ENCODE data around the gene MEMO1.

- TF ChIP-seq, protein P1, sequence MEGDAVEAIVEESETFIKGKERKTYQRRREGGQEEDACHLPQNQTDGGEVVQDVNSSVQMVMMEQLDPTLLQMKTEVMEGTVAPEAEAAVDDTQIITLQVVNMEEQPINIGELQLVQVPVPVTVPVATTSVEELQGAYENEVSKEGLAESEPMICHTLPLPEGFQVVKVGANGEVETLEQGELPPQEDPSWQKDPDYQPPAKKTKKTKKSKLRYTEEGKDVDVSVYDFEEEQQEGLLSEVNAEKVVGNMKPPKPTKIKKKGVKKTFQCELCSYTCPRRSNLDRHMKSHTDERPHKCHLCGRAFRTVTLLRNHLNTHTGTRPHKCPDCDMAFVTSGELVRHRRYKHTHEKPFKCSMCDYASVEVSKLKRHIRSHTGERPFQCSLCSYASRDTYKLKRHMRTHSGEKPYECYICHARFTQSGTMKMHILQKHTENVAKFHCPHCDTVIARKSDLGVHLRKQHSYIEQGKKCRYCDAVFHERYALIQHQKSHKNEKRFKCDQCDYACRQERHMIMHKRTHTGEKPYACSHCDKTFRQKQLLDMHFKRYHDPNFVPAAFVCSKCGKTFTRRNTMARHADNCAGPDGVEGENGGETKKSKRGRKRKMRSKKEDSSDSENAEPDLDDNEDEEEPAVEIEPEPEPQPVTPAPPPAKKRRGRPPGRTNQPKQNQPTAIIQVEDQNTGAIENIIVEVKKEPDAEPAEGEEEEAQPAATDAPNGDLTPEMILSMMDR (IDR thresholded peaks at IDR 0.05): no peak
- TF ChIP-seq POLR2A (IDR thresholded peaks at IDR 0.05): no peak
These were observed 146.9 kb downstream of the MEMO1 start for GRCh38 chr2:31863867-31864266.
